ENCODE measurements around the gene TCHHL1. TPM values are rescaled to one million over a fixed set of nuclear protein-coding genes. Genes with fewer than 3 reads are reported as not detected.

Gene TCHHL1
- total RNA-seq, 1 experiment from 2014 or later: not detected

DNA sequence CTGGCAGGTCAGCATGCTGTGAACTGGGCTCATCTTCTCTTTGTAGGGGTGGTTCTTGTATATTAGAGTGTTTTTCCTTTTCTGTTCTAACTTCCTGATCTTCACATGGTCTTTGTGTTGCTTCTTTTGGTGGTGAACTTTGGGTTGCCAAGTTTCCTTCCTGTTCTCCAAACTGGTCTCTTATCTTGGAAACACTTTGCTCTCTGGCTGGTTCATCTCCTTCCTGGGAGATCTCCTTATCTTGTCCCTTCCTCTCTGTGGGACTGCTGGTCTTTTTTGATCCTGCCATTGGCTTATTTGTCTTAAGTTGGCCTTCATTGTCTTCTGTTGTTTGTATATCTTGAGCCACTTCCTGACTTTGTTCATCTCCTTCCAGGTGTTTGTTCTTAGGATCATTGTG is 2.1 kb downstream of the TCHHL1 start:
- Histone ChIP-seq H3K56ac (ENCODE audit: insufficient read length, low read depth, low read length) (no peak overlapping the region), H3K4ac (ENCODE audit: low read depth, low read length) (no peak overlapping the region), H3K23me2 (ENCODE audit: insufficient read length, low read depth, low read length, poor library complexity, severe bottlenecking) (no peaks in the 10 kb centered on the region), H3T11ph (ENCODE audit: low read length) (no peak overlapping the region), H3K79me2 (ENCODE audit: insufficient read depth, low read length) (no peaks in the 10 kb centered on the region), H3K27ac (ENCODE audit: insufficient read length, low read depth, low read length) (no peak overlapping the region), H4K91ac (ENCODE audit: insufficient read length, low read depth, low read length) (no peak overlapping the region), H2BK12ac (ENCODE audit: insufficient read length, low read depth, low read length) (no peak overlapping the region), H3K9me3 (ENCODE audit: control insufficient read depth, low read depth, low read length) (peaks cover 13% of the 10 kb centered on the region), H3K23ac (ENCODE audit: insufficient read length, low read depth, low read length) (no peak overlapping the region), H2AK5ac (ENCODE audit: insufficient read length, low read length) (no peak overlapping the region), H3K18ac (ENCODE audit: insufficient read length, low read depth, low read length) (no peak overlapping the region), H2BK15ac (ENCODE audit: low read depth, low read length) (no peak overlapping the region), H2AFZ (ENCODE audit: low read length) (no peak overlapping the region), H4K20me1 (ENCODE audit: control insufficient read depth, insufficient read depth, insufficient read length) (no peaks in the 10 kb centered on the region), H2BK120ac (ENCODE audit: low read depth, low read length, poor library complexity, severe bottlenecking) (no peak overlapping the region), H3K79me1 (ENCODE audit: insufficient read depth, low read depth, low read length, poor library complexity, severe bottlenecking) (no peaks in the 10 kb centered on the region), H2BK20ac (ENCODE audit: low read depth, low read length, poor library complexity, severe bottlenecking) (no peak overlapping the region), H3K27me3 (ENCODE audit: insufficient read depth, low read length) (no peaks in the 10 kb centered on the region), H4K8ac (replicated peaks; ENCODE audit: insufficient read length, low read depth, low read length) (no peak overlapping the region), H3K14ac (ENCODE audit: insufficient read depth, low read length) (no peak overlapping the region), H3K4me1 (ENCODE audit: insufficient read depth, low read length) (no peaks in the 10 kb centered on the region), H3K4me2 (ENCODE audit: insufficient read depth, insufficient read length, low read length) (no peak overlapping the region), H4K5ac (ENCODE audit: insufficient read length, low read depth, low read length) (no peak overlapping the region), H2BK5ac (ENCODE audit: insufficient read length, low read length) (no peak overlapping the region), H3K9ac (ENCODE audit: extremely low read depth, insufficient read length, low read length) (no peak overlapping the region)
- H3K27me3 Mint-ChIP-seq (ENCODE audit: low read depth): no peaks in the 10 kb centered on the region
- no peak for DNase-seq
- H3K4me1 Mint-ChIP-seq: no peaks in the 10 kb centered on the region
- TF ChIP-seq, protein P1, sequence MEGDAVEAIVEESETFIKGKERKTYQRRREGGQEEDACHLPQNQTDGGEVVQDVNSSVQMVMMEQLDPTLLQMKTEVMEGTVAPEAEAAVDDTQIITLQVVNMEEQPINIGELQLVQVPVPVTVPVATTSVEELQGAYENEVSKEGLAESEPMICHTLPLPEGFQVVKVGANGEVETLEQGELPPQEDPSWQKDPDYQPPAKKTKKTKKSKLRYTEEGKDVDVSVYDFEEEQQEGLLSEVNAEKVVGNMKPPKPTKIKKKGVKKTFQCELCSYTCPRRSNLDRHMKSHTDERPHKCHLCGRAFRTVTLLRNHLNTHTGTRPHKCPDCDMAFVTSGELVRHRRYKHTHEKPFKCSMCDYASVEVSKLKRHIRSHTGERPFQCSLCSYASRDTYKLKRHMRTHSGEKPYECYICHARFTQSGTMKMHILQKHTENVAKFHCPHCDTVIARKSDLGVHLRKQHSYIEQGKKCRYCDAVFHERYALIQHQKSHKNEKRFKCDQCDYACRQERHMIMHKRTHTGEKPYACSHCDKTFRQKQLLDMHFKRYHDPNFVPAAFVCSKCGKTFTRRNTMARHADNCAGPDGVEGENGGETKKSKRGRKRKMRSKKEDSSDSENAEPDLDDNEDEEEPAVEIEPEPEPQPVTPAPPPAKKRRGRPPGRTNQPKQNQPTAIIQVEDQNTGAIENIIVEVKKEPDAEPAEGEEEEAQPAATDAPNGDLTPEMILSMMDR (conservative IDR thresholded peaks at IDR 0.05): no peak
- peaks cover 0 to 6% (median 0%) of the 10 kb centered on the region in 3 experiments; a peak in 1 of 7 replicates for H3K36me3 Mint-ChIP-seq (ENCODE audit: insufficient read depth in 1 of 3, low read depth in 3 of 3)
- H3K27ac Mint-ChIP-seq: no peak overlapping the region
- H3K9me3 Mint-ChIP-seq: peaks cover 10 to 25% of the 10 kb centered on the region in 2 experiments
- H3K4me3 Mint-ChIP-seq: no peak overlapping the region
